ENCODE results near the gene FBXW4.
A peak's percentile ranks its signal among the peaks of the same experiment; 100 is the strongest.

Gene FBXW4

GRCh38 chr10:101612086-101612485 is 82.9 kb downstream of the FBXW4 start:
- H3K4me3 ChIP-seq (ENCODE audit: control insufficient read depth, low read depth, low read length) = no peak overlapping the region
- TF ChIP-seq CTCF (conservative IDR thresholded peaks at IDR 0.05; ENCODE audit: control insufficient read depth, insufficient read depth, low read depth, low read length) = no peak
- DNase-seq (ENCODE audit: low read depth) = no peak

GRCh38 chr10:101611096-101611905 is 83.7 kb downstream of the FBXW4 start:
- no peak for TF ChIP-seq CTCF (conservative IDR thresholded peaks at IDR 0.05; ENCODE audit: control insufficient read depth, insufficient read depth, low read depth, low read length)
- DNase-seq (ENCODE audit: low read depth) = peak; percentile 36
- H3K4me3 ChIP-seq (ENCODE audit: control insufficient read depth, low read depth, low read length) = no peak overlapping the region

- no peak overlapping the region for H3K4me3 ChIP-seq (ENCODE audit: control insufficient read depth, low read depth, low read length)
- no peak for DNase-seq (ENCODE audit: low read depth)
Observed at GRCh38 chr10:101609481-101609880, 85.5 kb downstream of the FBXW4 start.

GRCh38 chr10:101607124-101607523 is 87.8 kb downstream of the FBXW4 start:
- H3K4me3 ChIP-seq (ENCODE audit: control insufficient read depth, low read depth, low read length) = no peak overlapping the region
- no peak for DNase-seq (ENCODE audit: low read depth)
- no peak for TF ChIP-seq CTCF (conservative IDR thresholded peaks at IDR 0.05; ENCODE audit: control insufficient read depth, insufficient read depth, low read depth, low read length)

More at GRCh38 chr10:101609481-101609880, 85.5 kb downstream of the FBXW4 start:
- TF ChIP-seq CTCF (conservative IDR thresholded peaks at IDR 0.05; ENCODE audit: control insufficient read depth, insufficient read depth, low read depth, low read length) = no peak

DNA sequence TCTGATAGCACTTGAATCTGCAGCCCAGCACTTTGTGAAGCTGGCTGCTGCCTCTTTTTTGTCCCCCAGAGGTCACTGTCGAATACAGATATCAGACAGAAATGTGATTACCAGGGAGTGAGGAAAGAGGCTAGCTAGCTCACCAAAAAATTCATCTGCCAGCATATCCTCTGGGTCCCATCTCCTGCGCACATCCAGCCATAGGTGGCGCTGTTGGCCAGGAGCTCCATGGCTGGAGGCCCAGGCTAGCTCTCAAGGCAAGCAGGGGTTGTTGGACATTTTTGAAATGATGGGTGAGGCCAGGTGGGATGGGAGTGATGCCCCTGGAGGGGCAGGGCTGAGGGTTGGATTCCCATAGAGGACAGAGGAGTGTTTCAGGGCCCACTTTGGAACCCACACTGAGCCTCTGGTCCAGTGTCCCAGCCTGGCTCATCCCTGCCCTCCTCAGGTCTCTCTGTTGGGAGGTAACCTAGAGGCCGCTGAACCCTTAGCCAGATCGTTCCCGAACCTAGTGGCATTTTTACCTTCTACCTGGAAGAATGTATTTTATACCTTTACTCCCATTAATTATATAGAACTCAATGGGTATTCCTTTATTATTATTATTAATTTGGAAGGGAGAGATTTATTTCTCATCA is 92.1 kb downstream of the FBXW4 start:
- no peak overlapping the region for H3K4me3 ChIP-seq (ENCODE audit: control insufficient read depth, low read depth, low read length)
- TF ChIP-seq CTCF (conservative IDR thresholded peaks at IDR 0.05; ENCODE audit: control insufficient read depth, insufficient read depth, low read depth, low read length) = peak; percentile 97
- DNase-seq (ENCODE audit: low read depth) = peak; percentile 73

GRCh38 chr10:101601541-101601940 is 93.4 kb downstream of the FBXW4 start:
- no peak overlapping the region for H3K4me3 ChIP-seq (ENCODE audit: control insufficient read depth, low read depth, low read length)
- no peak for DNase-seq (ENCODE audit: low read depth)
- TF ChIP-seq CTCF (conservative IDR thresholded peaks at IDR 0.05; ENCODE audit: control insufficient read depth, insufficient read depth, low read depth, low read length) = no peak

Measured in fibroblast of mammary gland (primary cell).